ENCODE results near the gene SLC25A13.

SLC25A13 gene

GRCh38 chr7:96111405-96111804 lies 210.5 kb downstream of the SLC25A13 start:
- no peak for DNase-seq (ENCODE audit: low spot score)
- Mint-ChIP-seq H3K27ac (no peak overlapping the region), H3K27me3 (ENCODE audit: low read depth) (peaks cover 21% of the 10 kb centered on the region), H3K9me3 (no peaks in the 10 kb centered on the region), H3K36me3 (ENCODE audit: low read depth) (no peaks in the 10 kb centered on the region), H3K4me1 (ENCODE audit: low read depth) (no peaks in the 10 kb centered on the region), H3K4me3 (no peak overlapping the region)

DNA sequence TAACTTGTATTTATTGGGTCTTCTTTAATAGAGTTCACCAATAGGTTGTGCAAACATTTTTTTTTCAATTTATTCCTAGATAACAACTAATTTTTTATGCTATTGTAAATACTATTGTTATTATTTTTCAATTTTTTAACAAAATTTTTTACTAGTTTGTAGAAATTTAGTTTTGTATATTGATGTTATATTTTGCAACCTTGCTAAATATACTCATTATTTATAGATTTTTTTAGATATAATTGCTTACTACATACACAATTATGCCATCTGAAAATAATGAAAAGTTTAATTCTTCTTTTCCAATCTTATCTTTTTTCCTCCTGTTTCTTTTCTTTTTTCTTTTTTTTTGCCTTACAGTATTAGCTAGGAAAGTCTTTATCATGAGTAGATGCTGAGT lies 216.9 kb downstream of the SLC25A13 start:
- Mint-ChIP-seq H3K4me3 (no peak overlapping the region), H3K27me3 (ENCODE audit: low read depth) (peaks cover 6% of the 10 kb centered on the region), H3K36me3 (ENCODE audit: low read depth) (no peaks in the 10 kb centered on the region), H3K27ac (no peak overlapping the region), H3K9me3 (no peaks in the 10 kb centered on the region), H3K4me1 (ENCODE audit: low read depth) (no peaks in the 10 kb centered on the region)
- DNase-seq (ENCODE audit: low spot score), result no peak

DNA sequence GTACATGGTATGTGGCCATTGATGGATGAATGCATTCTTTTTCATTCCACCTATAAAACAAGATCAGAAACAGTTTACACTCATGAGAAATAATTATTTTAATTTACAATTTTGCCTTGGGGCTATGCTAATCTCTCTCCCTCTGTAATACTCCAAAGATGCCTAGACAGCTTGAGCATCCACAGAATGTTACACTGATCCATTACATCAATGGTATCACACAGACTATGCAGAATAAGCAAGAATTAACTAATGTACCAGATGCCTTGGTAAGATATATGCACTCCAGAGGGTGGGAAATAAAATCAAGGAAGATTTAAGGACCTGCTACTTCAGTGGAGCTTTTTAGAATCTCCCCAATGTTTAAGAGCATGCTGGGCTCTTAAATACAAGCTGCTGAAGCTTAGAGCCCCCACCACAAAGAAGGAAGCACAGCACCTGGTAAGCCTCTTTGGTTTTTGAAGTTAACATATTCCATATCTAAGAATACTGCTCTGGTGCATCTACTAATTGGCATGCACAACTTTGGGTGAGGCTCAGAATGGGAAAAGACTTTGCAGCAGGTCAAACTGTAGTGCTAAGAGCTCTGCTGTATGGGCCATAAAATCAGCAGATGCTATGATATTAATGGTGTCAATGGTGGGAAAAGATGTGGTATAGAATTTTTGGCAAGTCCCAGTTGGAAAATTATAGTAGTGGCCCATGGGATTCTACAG lies 219.6 kb downstream of the SLC25A13 start:
- no peak for DNase-seq (ENCODE audit: low spot score)
- Mint-ChIP-seq H3K27ac (no peak overlapping the region), H3K36me3 (ENCODE audit: low read depth) (no peaks in the 10 kb centered on the region), H3K4me1 (ENCODE audit: low read depth) (no peaks in the 10 kb centered on the region), H3K9me3 (no peaks in the 10 kb centered on the region), H3K4me3 (no peak overlapping the region), H3K27me3 (ENCODE audit: low read depth) (peaks cover 7% of the 10 kb centered on the region)

DNA sequence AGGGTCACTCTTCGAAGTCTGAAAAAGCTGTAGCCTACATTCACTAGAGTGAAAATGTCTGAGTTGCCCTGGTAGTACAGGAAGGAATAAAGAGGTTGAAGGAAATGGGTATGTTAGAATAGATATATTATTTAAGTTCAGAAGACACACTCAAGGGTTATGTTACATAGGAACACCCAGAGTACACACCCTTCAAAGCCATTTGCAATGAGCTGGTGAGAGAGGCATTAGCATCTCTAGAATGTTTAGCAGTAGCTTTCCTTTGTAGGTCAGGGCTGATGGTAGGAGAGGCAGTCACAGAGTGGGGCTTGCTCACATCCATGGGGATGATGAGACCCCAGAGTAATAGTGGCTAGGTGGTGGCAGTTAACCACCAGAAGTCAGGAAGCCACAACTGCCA lies 221.2 kb downstream of the SLC25A13 start:
- DNase-seq (ENCODE audit: low spot score), result no peak
- H3K4me1 Mint-ChIP-seq (ENCODE audit: low read depth), result no peaks in the 10 kb centered on the region
- H3K27me3 Mint-ChIP-seq (ENCODE audit: low read depth), result peaks cover 7% of the 10 kb centered on the region

DNA sequence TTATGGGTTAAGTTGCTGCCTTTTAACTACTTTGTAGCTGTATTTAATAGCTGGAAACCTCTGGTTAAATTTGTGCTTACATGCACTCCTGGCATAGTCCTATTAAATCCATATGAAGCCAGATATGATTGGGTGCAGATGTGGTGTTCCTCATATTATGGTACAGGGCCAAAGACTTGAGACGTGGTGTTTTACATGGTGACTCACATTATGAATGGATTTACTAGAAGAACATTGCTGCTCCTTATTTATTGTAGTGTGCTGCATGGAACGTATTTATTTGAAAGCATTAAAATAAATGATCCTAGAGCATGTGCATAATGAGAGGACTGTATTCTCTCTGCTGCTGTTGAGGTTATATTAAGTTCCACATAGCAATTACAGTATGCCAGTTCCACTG lies 224.1 kb downstream of the SLC25A13 start:
- Mint-ChIP-seq H3K36me3 (ENCODE audit: low read depth) (no peaks in the 10 kb centered on the region), H3K4me1 (ENCODE audit: low read depth) (no peaks in the 10 kb centered on the region), H3K27ac (no peak overlapping the region), H3K9me3 (no peaks in the 10 kb centered on the region), H3K27me3 (ENCODE audit: low read depth) (peaks cover 22% of the 10 kb centered on the region), H3K4me3 (no peak overlapping the region)
- no peak for DNase-seq (ENCODE audit: low spot score)

More for the DNA sequence above, 221.2 kb downstream of the SLC25A13 start:
- Mint-ChIP-seq H3K27ac (no peak overlapping the region), H3K4me3 (no peak overlapping the region), H3K9me3 (no peaks in the 10 kb centered on the region), H3K36me3 (ENCODE audit: low read depth) (no peaks in the 10 kb centered on the region)

- Mint-ChIP-seq H3K36me3 (ENCODE audit: low read depth) (no peaks in the 10 kb centered on the region), H3K27me3 (ENCODE audit: low read depth) (peaks cover 30% of the 10 kb centered on the region), H3K9me3 (no peaks in the 10 kb centered on the region), H3K27ac (no peak overlapping the region), H3K4me1 (ENCODE audit: low read depth) (no peaks in the 10 kb centered on the region), H3K4me3 (no peak overlapping the region)
- DNase-seq (ENCODE audit: low spot score), result no peak
Observed at GRCh38 chr7:96093435-96093834, 228.5 kb downstream of the SLC25A13 start.

DNA sequence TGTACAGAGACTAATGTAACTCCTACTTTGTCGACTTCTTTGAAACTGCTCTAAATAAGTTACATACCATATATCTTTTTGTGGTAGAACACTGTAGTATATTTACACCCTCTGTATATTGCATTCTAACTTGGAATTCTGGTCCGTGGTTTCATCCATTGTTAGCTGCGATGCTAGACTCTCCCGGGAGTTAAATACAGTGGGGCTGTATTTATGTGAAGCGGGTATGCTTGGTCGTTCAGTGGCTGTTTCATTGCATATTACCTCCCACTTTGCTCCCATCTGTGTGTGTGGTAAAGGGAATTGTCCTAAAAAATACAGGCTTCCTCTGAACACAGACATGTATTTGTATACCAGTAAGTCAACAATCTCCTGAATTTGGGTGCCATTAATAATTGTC lies 231.1 kb downstream of the SLC25A13 start:
- Mint-ChIP-seq H3K27me3 (ENCODE audit: low read depth) (peaks cover 28% of the 10 kb centered on the region), H3K27ac (no peak overlapping the region), H3K36me3 (ENCODE audit: low read depth) (no peaks in the 10 kb centered on the region), H3K9me3 (no peaks in the 10 kb centered on the region), H3K4me3 (no peak overlapping the region), H3K4me1 (ENCODE audit: low read depth) (no peaks in the 10 kb centered on the region)
- no peak for DNase-seq (ENCODE audit: low spot score)

DNA sequence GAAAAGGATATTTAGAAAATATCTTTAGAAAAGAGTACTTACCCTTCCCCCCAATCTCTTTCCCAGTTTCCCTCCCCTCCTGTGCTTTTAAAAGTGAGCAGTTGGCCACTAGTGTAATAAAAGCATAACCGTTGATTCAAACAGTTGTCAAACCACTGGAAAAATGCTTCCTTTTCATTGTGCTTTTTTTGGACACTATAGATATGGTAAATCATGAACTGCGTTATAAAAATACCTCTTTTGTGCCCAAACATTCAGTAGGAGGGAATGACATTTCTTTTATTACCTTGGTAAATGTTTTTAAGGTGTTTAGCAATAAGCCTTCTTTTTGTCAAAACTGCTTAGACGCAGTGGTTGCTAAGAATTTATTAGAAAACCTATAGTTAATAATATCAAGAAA lies 232.4 kb downstream of the SLC25A13 start:
- no peak for DNase-seq (ENCODE audit: low spot score)
- H3K9me3 Mint-ChIP-seq, result no peaks in the 10 kb centered on the region
- H3K27me3 Mint-ChIP-seq (ENCODE audit: low read depth), result peaks cover 24% of the 10 kb centered on the region
- H3K36me3 Mint-ChIP-seq (ENCODE audit: low read depth), result no peaks in the 10 kb centered on the region
- no peak overlapping the region for H3K4me3 Mint-ChIP-seq
- H3K4me1 Mint-ChIP-seq (ENCODE audit: low read depth), result no peaks in the 10 kb centered on the region
- H3K27ac Mint-ChIP-seq, result no peak overlapping the region

GRCh38 chr7:96088579-96088978 lies 233.3 kb downstream of the SLC25A13 start:
- no peak for DNase-seq (ENCODE audit: low spot score)
- H3K4me1 Mint-ChIP-seq (ENCODE audit: low read depth), result no peaks in the 10 kb centered on the region
- H3K4me3 Mint-ChIP-seq, result no peak overlapping the region
- H3K9me3 Mint-ChIP-seq, result no peaks in the 10 kb centered on the region
- peaks cover 22% of the 10 kb centered on the region for H3K27me3 Mint-ChIP-seq (ENCODE audit: low read depth)
- no peak overlapping the region for H3K27ac Mint-ChIP-seq
- no peaks in the 10 kb centered on the region for H3K36me3 Mint-ChIP-seq (ENCODE audit: low read depth)

DNA sequence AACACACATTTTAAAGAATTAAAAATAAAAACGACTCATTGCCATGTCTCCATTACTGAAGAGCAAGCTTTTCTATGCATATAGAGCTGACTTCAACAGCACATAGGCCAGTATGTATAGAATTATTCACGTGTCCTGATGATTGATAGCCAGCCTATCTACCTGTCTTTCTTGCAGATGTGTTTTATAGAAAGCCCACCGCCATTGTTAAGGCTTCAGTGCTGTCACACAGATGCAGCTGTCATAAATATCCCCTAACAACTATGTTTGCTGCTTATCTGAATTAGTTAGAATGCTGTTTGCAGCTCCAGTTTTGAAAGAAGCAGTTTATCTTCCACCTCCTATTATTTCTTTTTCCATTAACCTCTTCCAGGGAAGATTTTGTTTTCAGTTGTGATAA lies 235.9 kb downstream of the SLC25A13 start:
- Mint-ChIP-seq H3K4me3 (no peak overlapping the region), H3K4me1 (ENCODE audit: low read depth) (no peaks in the 10 kb centered on the region), H3K27ac (no peak overlapping the region), H3K36me3 (ENCODE audit: low read depth) (no peaks in the 10 kb centered on the region), H3K27me3 (ENCODE audit: low read depth) (peaks cover 21% of the 10 kb centered on the region), H3K9me3 (no peaks in the 10 kb centered on the region)
- DNase-seq (ENCODE audit: low spot score), result no peak

DNA sequence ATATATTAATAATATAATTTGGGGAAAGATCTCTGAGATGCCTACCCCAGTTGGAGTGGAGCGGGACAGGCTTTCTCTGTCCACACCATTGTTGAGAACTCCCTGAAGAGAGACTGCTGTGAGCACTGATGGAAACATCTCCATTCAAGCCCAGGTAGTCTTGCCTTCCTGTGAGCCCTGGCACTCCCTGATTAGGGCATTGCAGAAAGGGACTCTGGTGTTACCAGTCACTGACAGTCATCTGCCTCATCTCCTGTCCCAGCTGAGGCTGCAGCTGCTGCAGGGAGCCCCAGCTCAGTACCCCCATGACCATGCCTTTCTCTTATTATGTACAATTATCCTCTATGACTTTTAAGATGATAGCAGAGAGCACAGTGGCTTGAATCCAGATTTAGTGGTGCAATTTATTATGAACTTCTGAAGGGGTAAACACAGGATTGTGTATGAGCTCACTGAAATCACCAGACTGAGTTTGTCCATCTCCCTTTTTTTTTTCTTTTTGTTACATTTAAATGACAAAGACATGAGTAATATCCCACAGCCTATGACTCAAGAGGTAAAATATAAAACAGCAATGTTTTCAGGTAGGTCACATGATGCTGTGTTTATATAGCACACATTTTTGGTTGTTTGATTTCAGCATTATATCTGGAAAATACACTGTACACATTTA lies 236.9 kb downstream of the SLC25A13 start:
- Mint-ChIP-seq H3K4me1 (ENCODE audit: low read depth) (no peaks in the 10 kb centered on the region), H3K36me3 (ENCODE audit: low read depth) (no peaks in the 10 kb centered on the region), H3K27ac (no peak overlapping the region), H3K27me3 (ENCODE audit: low read depth) (peaks cover 18% of the 10 kb centered on the region), H3K9me3 (no peaks in the 10 kb centered on the region), H3K4me3 (no peak overlapping the region)
- DNase-seq (ENCODE audit: low spot score), result no peak

DNA sequence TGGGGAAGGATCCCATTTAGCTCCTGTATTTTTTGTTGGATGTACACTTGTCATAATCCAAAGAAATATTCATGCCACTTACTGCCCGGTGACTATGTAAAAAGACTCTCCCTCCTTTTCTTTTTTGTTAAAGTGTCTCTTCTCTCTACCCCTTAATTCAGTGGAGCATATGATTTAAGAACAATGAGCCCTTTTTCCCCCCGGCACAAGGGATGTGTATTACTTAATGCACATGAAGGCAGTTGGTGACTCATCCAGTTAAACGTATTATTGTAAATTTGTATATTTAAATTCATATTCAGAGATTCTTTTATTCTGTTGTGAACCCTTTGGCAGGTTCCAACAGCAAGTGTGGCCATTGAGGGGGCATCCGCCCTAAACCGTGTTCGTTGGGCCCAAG lies 241.9 kb downstream of the SLC25A13 start:
- Mint-ChIP-seq H3K27me3 (ENCODE audit: low read depth) (peaks cover 49% of the 10 kb centered on the region), H3K36me3 (ENCODE audit: low read depth) (no peaks in the 10 kb centered on the region), H3K27ac (no peak overlapping the region), H3K4me3 (no peak overlapping the region), H3K9me3 (no peaks in the 10 kb centered on the region), H3K4me1 (ENCODE audit: low read depth) (peaks cover 5% of the 10 kb centered on the region)
- DNase-seq (ENCODE audit: low spot score), result no peak

GRCh38 chr7:96076350-96076707 lies 245.6 kb downstream of the SLC25A13 start:
- H3K9me3 Mint-ChIP-seq, result no peaks in the 10 kb centered on the region
- H3K4me1 Mint-ChIP-seq (ENCODE audit: low read depth), result peaks cover 5% of the 10 kb centered on the region
- no peak overlapping the region for H3K27ac Mint-ChIP-seq
- H3K4me3 Mint-ChIP-seq, result peak overlapping the region; percentile 82
- H3K27me3 Mint-ChIP-seq (ENCODE audit: low read depth), result peaks cover 46% of the 10 kb centered on the region
- H3K36me3 Mint-ChIP-seq (ENCODE audit: low read depth), result no peaks in the 10 kb centered on the region
- DNase-seq (ENCODE audit: low spot score), result no peak

GRCh38 chr7:96075510-96076349 lies 246.2 kb downstream of the SLC25A13 start:
- Mint-ChIP-seq H3K4me1 (ENCODE audit: low read depth) (peaks cover 5% of the 10 kb centered on the region), H3K27me3 (ENCODE audit: low read depth) (peaks cover 45% of the 10 kb centered on the region), H3K36me3 (ENCODE audit: low read depth) (no peaks in the 10 kb centered on the region), H3K9me3 (no peaks in the 10 kb centered on the region), H3K27ac (no peak overlapping the region), H3K4me3 (peak overlapping the region; percentile 82)
- peak; percentile 33 for DNase-seq (ENCODE audit: low spot score)
